H9 (cell line): ENCODE measurements around the gene ADGRL3. TPM values are rescaled to one million over a fixed set of nuclear protein-coding genes. Genes with fewer than 3 reads are reported as not detected.

Source experiments
- DNase-seq: peaks from one replicate; pipeline ENCODE4 v3.0.0-alpha.2; 2017
- H2AFZ ChIP-seq: one replicate; pipeline ENCODE4 v1.6.1; 2013; ENCODE audit warnings: mild to moderate bottlenecking, low read length, control low read depth, moderate library complexity
- H2AK5ac ChIP-seq: 2 replicates; pipeline ENCODE4 v1.6.1; 2013; ENCODE audit warnings: low read length, control low read depth, mixed read lengths; ENCODE audit not compliant: insufficient read length
- H2BK120ac ChIP-seq: one replicate; pipeline ENCODE4 v1.6.1; 2013; ENCODE audit warnings: low read depth, mild to moderate bottlenecking, low read length, control low read depth, inconsistent platforms; ENCODE audit not compliant: poor library complexity, severe bottlenecking
- H2BK12ac ChIP-seq: 2 replicates; pipeline ENCODE4 v1.6.1; 2013; ENCODE audit warnings: low read length, control low read depth, mixed read lengths, low read depth; ENCODE audit not compliant: insufficient read length
- H2BK15ac ChIP-seq: 2 replicates; pipeline ENCODE4 v1.6.1; 2013; ENCODE audit warnings: low read depth, low read length, control low read depth
- H2BK20ac ChIP-seq: one replicate; pipeline ENCODE4 v1.6.1; 2013; ENCODE audit warnings: low read depth, mild to moderate bottlenecking, low read length, control low read depth, inconsistent platforms; ENCODE audit not compliant: poor library complexity, severe bottlenecking
- H2BK5ac ChIP-seq: 2 replicates; pipeline ENCODE4 v1.6.1; 2013; ENCODE audit warnings: low read length, control low read depth, mixed read lengths; ENCODE audit not compliant: insufficient read length
- H3K14ac ChIP-seq: 2 replicates; pipeline ENCODE4 v1.6.1; 2013; ENCODE audit warnings: low read length, control low read depth; ENCODE audit not compliant: insufficient read depth
- H3K18ac ChIP-seq: 2 replicates; pipeline ENCODE4 v1.6.1; 2013; ENCODE audit warnings: low read depth, mild to moderate bottlenecking, mixed read lengths, low read length, control low read depth; ENCODE audit not compliant: insufficient read length
- H3K23ac ChIP-seq: 2 replicates; pipeline ENCODE4 v1.6.1; 2013; ENCODE audit warnings: low read length, control low read depth, mixed read lengths, low read depth; ENCODE audit not compliant: insufficient read length
- H3K23me2 ChIP-seq: 2 replicates; pipeline ENCODE4 v1.6.1; 2013; ENCODE audit warnings: low read depth, mild to moderate bottlenecking, mixed read lengths, low read length, control low read depth; ENCODE audit not compliant: insufficient read length, poor library complexity, severe bottlenecking
- H3K27ac ChIP-seq: 2 replicates; pipeline ENCODE4 v1.5.1; 2013; ENCODE audit warnings: low read length, control low read depth, mixed read lengths, low read depth; ENCODE audit not compliant: insufficient read length
- H3K27me3 ChIP-seq: 2 replicates; pipeline ENCODE4 v1.6.1; 2013; ENCODE audit warnings: low read length, control low read depth, inconsistent platforms; ENCODE audit not compliant: insufficient read depth
- H3K4ac ChIP-seq: 2 replicates; pipeline ENCODE4 v1.6.1; 2013; ENCODE audit warnings: low read depth, mild to moderate bottlenecking, control low read depth, inconsistent platforms, low read length, moderate library complexity
- H3K4me1 ChIP-seq: 2 replicates; pipeline ENCODE4 v1.6.1; 2013; ENCODE audit warnings: low read length, control low read depth, inconsistent platforms; ENCODE audit not compliant: insufficient read depth
- H3K4me2 ChIP-seq: 2 replicates; pipeline ENCODE4 v1.6.1; 2013; ENCODE audit warnings: low read length, control low read depth, mixed read lengths; ENCODE audit not compliant: insufficient read length, insufficient read depth
- H3K56ac ChIP-seq: 2 replicates; pipeline ENCODE4 v1.6.1; 2013; ENCODE audit warnings: low read depth, mild to moderate bottlenecking, mixed read lengths, low read length, control low read depth; ENCODE audit not compliant: insufficient read length
- H3K79me1 ChIP-seq: 2 replicates; pipeline ENCODE4 v1.6.1; 2013; ENCODE audit warnings: low read depth, mild to moderate bottlenecking, moderate library complexity, low read length, control low read depth, inconsistent platforms; ENCODE audit not compliant: insufficient read depth, poor library complexity, severe bottlenecking
- H3K79me2 ChIP-seq: 2 replicates; pipeline ENCODE4 v1.6.1; 2013; ENCODE audit warnings: low read length, control low read depth, inconsistent platforms; ENCODE audit not compliant: insufficient read depth
- H3K9ac ChIP-seq: 2 replicates; pipeline ENCODE4 v1.6.1; 2013; ENCODE audit warnings: low read length, control low read depth, mixed read lengths; ENCODE audit not compliant: insufficient read length; ENCODE audit errors: extremely low read depth
- H3K9me3 ChIP-seq: one replicate; pipeline ENCODE4 v1.6.1; 2013; ENCODE audit warnings: low read depth, low read length, inconsistent platforms; ENCODE audit not compliant: control insufficient read depth
- H3T11ph ChIP-seq: one replicate; pipeline ENCODE4 v1.6.1; 2013; ENCODE audit warnings: mild to moderate bottlenecking, low read length, control low read depth, inconsistent platforms
- H4K20me1 ChIP-seq: one replicate; pipeline ENCODE4 v1.6.1; 2013; ENCODE audit not compliant: control insufficient read depth, insufficient read length, insufficient read depth
- H4K5ac ChIP-seq: 2 replicates; pipeline ENCODE4 v1.6.1; 2013; ENCODE audit warnings: low read depth, mild to moderate bottlenecking, mixed read lengths, low read length, control low read depth; ENCODE audit not compliant: insufficient read length
- H4K8ac ChIP-seq: replicated peaks from 2 replicates; pipeline ENCODE4 v1.6.1; 2013; ENCODE audit warnings: low read length, control low read depth, mixed read lengths, low read depth; ENCODE audit not compliant: insufficient read length
- H4K91ac ChIP-seq: 2 replicates; pipeline ENCODE4 v1.6.1; 2013; ENCODE audit warnings: low read depth, mild to moderate bottlenecking, moderate library complexity, mixed read lengths, low read length, control low read depth; ENCODE audit not compliant: insufficient read length
- H3K27ac Mint-ChIP-seq, 3 experiments: 2 replicates in 2 of 3; 3 replicates in 1 of 3; pipeline ENCODE4 v1.8.0; 2020 to 2021; ENCODE audit warnings: mixed read lengths in 3 of 3, mild to moderate bottlenecking in 1 of 3, moderate library complexity in 1 of 3
- H3K27me3 Mint-ChIP-seq: 2 replicates; pipeline ENCODE4 v1.8.0; 2021; ENCODE audit warnings: low read depth, mild to moderate bottlenecking, moderate library complexity, mixed read lengths
- H3K36me3 Mint-ChIP-seq, 3 experiments: 2 replicates in 2 of 3; 3 replicates in 1 of 3; pipeline ENCODE4 v1.8.0; 2020 to 2021; ENCODE audit warnings: low read depth in 3 of 3, mixed read lengths in 3 of 3; ENCODE audit not compliant: insufficient read depth in 1 of 3
- H3K4me1 Mint-ChIP-seq, 2 experiments: 2 replicates each; pipeline ENCODE4 v1.8.0; 2020; ENCODE audit warnings: mixed read lengths in 2 of 2
- H3K4me3 Mint-ChIP-seq, 2 experiments: 2 replicates in 1 of 2; 3 replicates in 1 of 2; pipeline ENCODE4 v1.8.0; 2020 to 2021; ENCODE audit warnings: mild to moderate bottlenecking in 2 of 2, mixed read lengths in 2 of 2, moderate library complexity in 1 of 2
- H3K9me3 Mint-ChIP-seq, 2 experiments: 2 replicates in 1 of 2; 3 replicates in 1 of 2; pipeline ENCODE4 v1.8.0; 2020; ENCODE audit warnings: mild to moderate bottlenecking in 2 of 2, mixed read lengths in 2 of 2, moderate library complexity in 1 of 2
- CTCF ChIP-seq: fragments of 200-600 bp; sonication (generic); conservative IDR thresholded peaks from 3 replicates; pipeline ENCODE4 v1.8.0; 2021; ENCODE audit warnings: antibody characterized with exemption, mild to moderate bottlenecking
- WGBS: extraction: QIAGEN DNeasy Blood & Tissue Kit; methylation state at CpG from one replicate; pipeline ENCODE4 v1.1.7; 2013; ENCODE audit warnings: missing lambda C conversion rate, low lambda C conversion rate, mixed read lengths; ENCODE audit not compliant: insufficient read length; ENCODE audit errors: extremely low coverage; 5-methylcytosine and 5-hydroxymethylcytosine counted together
- total RNA-seq: library from RNA; stranded (reverse); gene quantifications from 2 replicates; pipeline ENCODE4 v1.2.1, GENCODE V29; 2021

ADGRL3 gene
- total RNA-seq, 1 experiment from 2014 or later: 5.9 TPM

DNA sequence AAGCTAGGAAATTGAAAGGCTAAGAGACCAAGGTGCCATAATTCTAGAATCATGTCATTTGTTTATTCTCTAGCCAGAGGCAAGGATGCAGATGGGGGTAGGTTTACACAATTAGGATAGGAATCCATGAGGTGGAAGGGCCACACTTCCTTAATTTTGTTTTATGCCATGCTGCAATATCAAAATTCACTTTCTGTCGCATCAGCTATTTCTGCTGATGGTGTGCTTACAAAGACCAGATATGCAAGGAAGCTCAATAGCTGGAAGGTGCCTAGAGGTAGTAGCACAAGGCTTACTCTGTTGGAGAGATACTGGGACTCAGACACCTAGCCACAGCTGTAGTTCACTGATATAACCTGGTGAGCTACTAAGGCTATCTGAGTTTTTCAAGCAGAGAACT, 328.5 kb downstream of the ADGRL3 start:
- peaks cover 5 to 19% of the 10 kb centered on the region in 2 experiments; a peak in 2 of 4 replicates for H3K4me1 Mint-ChIP-seq
- no peak overlapping the region for H3K18ac ChIP-seq
- H3T11ph ChIP-seq: no peak overlapping the region
- H3K9me3 ChIP-seq: no peaks in the 10 kb centered on the region
- no peaks in the 10 kb centered on the region for H3K36me3 Mint-ChIP-seq
- H2BK12ac ChIP-seq: no peak overlapping the region
- H3K14ac ChIP-seq: no peak overlapping the region
- H2BK120ac ChIP-seq: no peak overlapping the region
- no peak for TF ChIP-seq CTCF
- no peak overlapping the region for H3K4me3 Mint-ChIP-seq
- DNase-seq: no peak
- H3K4ac ChIP-seq: no peak overlapping the region
- no peak overlapping the region for H4K91ac ChIP-seq
- H3K79me1 ChIP-seq: no peaks in the 10 kb centered on the region
- WGBS: no CpG with 5 or more reads among the region's 1 CpG
- H3K27me3 Mint-ChIP-seq: no peaks in the 10 kb centered on the region
- no peaks in the 10 kb centered on the region for H3K4me1 ChIP-seq
- no peaks in the 10 kb centered on the region for H3K27me3 ChIP-seq
- H3K56ac ChIP-seq: no peak overlapping the region
- no peak overlapping the region for H2BK15ac ChIP-seq
- no peak overlapping the region for H2BK20ac ChIP-seq
- no peak overlapping the region for H3K27ac Mint-ChIP-seq
- no peak overlapping the region for H2AFZ ChIP-seq
- no peak overlapping the region for H3K4me2 ChIP-seq
- H4K5ac ChIP-seq: no peak overlapping the region
- no peaks in the 10 kb centered on the region for H3K9me3 Mint-ChIP-seq
- no peak overlapping the region for H3K23ac ChIP-seq
- no peak overlapping the region for H4K8ac ChIP-seq
- H3K79me2 ChIP-seq: no peaks in the 10 kb centered on the region
- no peak overlapping the region for H2BK5ac ChIP-seq
- no peak overlapping the region for H3K9ac ChIP-seq
- no peaks in the 10 kb centered on the region for H4K20me1 ChIP-seq
- H2AK5ac ChIP-seq: no peak overlapping the region
- H3K27ac ChIP-seq: no peak overlapping the region
- H3K23me2 ChIP-seq: no peaks in the 10 kb centered on the region
